ENCODE measurements around the gene FIS1. TPM values are rescaled to one million over a fixed set of nuclear protein-coding genes. Genes with fewer than 3 reads are reported as not detected.

Gene FIS1
- polyA plus RNA-seq, 1 of the 3 experiments (the other 2 are of a cell fraction) = 1,313 TPM

GRCh38 chr7:101273206-101273605, 28.3 kb upstream of the FIS1 start:
- H3K27me3 ChIP-seq (ENCODE audit: insufficient read depth) = peaks cover 23% of the 10 kb centered on the region
- 47% methylated on average over 4 of the region's 4 CpGs for WGBS (ENCODE audit: low lambda C conversion rate)
- CTCF ChIA-PET = interaction anchor here (0.8 to 3.6 kb wide), 4 partner anchors 9 to 167 kb away, joined by 3 to 21 read pairs (median 7); no protein-coding TSS in a partner anchor
- H3K27ac ChIP-seq (ENCODE audit: low read depth in 2 of 2, low read length in 1 of 2) = no peak overlapping the region
- H4K20me1 ChIP-seq (ENCODE audit: insufficient read depth) = no peaks in the 10 kb centered on the region
- no peaks in the 10 kb centered on the region for H3K79me2 ChIP-seq (ENCODE audit: insufficient read depth)
- H3K4me3 ChIP-seq (ENCODE audit: low read depth in 2 of 2, low read length in 1 of 2) = no peak overlapping the region
- no peak overlapping the region for H3K9ac ChIP-seq
- H3K36me3 ChIP-seq (replicated peaks in 1 of 2; ENCODE audit: control insufficient read depth in 1 of 2, insufficient read depth in 2 of 2, low read length in 1 of 2) = no peaks in the 10 kb centered on the region
- POLR2A ChIA-PET = no interaction called here
- no peak overlapping the region; the same call in 1 of the 2 replicates for H2AFZ ChIP-seq (ENCODE audit: low read depth)
- no peaks in the 10 kb centered on the region for H3K9me3 ChIP-seq
- no peaks in the 10 kb centered on the region for H3K4me1 ChIP-seq (ENCODE audit: control insufficient read depth in 1 of 2, insufficient read depth in 2 of 2, low read depth in 1 of 2, low read length in 1 of 2)
- no peaks in the 10 kb centered on the region for H3K9me2 ChIP-seq
- no peak for TF ChIP-seq EP300 (IDR thresholded peaks at IDR 0.05; ENCODE audit: borderline replicate concordance in 1 of 2, low read depth in 1 of 2, low read length in 1 of 2)
- H3F3A ChIP-seq (replicated peaks; ENCODE audit: insufficient read depth) = no peaks in the 10 kb centered on the region
- no peak for DNase-seq
- H3K4me2 ChIP-seq = no peak overlapping the region

GRCh38 chr7:101271021-101271420, 26.1 kb upstream of the FIS1 start:
- no peak for TF ChIP-seq TEAD4 (IDR thresholded peaks at IDR 0.05; ENCODE audit: borderline replicate concordance, insufficient read depth)
- no peak for TF ChIP-seq MEF2A (IDR thresholded peaks at IDR 0.05; ENCODE audit: borderline replicate concordance, low read depth)
- TF ChIP-seq CHD2 (IDR thresholded peaks at IDR 0.05; ENCODE audit: low read length, partially characterized antibody) = no peak
- WGBS (ENCODE audit: low lambda C conversion rate) = 86% methylated on average over 5 of the region's 5 CpGs
- CTCF ChIA-PET = interaction anchor here (0.8 to 3.5 kb wide), 3 partner anchors 12 to 27 kb away, joined by 3 to 13 read pairs (median 3); no protein-coding TSS in a partner anchor

GRCh38 chr7:101269664-101270063, 24.8 kb upstream of the FIS1 start:
- ChIA-PET CTCF (interaction anchor here (1.6 to 3.5 kb wide), 3 partner anchors 15 to 35 kb away, joined by 3 to 13 read pairs (median 4); no protein-coding TSS in a partner anchor), POLR2A (no interaction called here)
- Histone ChIP-seq H3K9me3 (no peaks in the 10 kb centered on the region), H3K27ac (ENCODE audit: low read depth in 2 of 2, low read length in 1 of 2) (no peak overlapping the region), H3K4me2 (no peak overlapping the region), H3K9ac (no peak overlapping the region), H2AFZ (ENCODE audit: low read depth) (no peak overlapping the region), H3K36me3 (replicated peaks in 1 of 2; ENCODE audit: control insufficient read depth in 1 of 2, insufficient read depth in 2 of 2, low read length in 1 of 2) (no peaks in the 10 kb centered on the region), H4K20me1 (ENCODE audit: insufficient read depth) (no peaks in the 10 kb centered on the region), H3K27me3 (ENCODE audit: insufficient read depth) (no peaks in the 10 kb centered on the region; the same call in 1 of the 2 replicates), H3K4me3 (ENCODE audit: low read depth in 2 of 2, low read length in 1 of 2) (no peak overlapping the region), H3K4me1 (ENCODE audit: control insufficient read depth in 1 of 2, insufficient read depth in 2 of 2, low read depth in 1 of 2, low read length in 1 of 2) (no peaks in the 10 kb centered on the region), H3K9me2 (no peaks in the 10 kb centered on the region), H3F3A (replicated peaks; ENCODE audit: insufficient read depth) (no peaks in the 10 kb centered on the region), H3K79me2 (ENCODE audit: insufficient read depth) (no peaks in the 10 kb centered on the region)
- no peak for TF ChIP-seq EP300 (IDR thresholded peaks at IDR 0.05; ENCODE audit: borderline replicate concordance in 1 of 2, low read depth in 1 of 2, low read length in 1 of 2)
- TF ChIP-seq, protein P1, sequence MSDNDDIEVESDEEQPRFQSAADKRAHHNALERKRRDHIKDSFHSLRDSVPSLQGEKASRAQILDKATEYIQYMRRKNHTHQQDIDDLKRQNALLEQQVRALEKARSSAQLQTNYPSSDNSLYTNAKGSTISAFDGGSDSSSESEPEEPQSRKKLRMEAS (IDR thresholded peaks at IDR 0.05; ENCODE audit: low read depth) = no peak
- no peak for TF ChIP-seq GATA2 (CRISPR knock-in tag; IDR thresholded peaks at IDR 0.05)
- no peak for TF ChIP-seq NRF1 (IDR thresholded peaks at IDR 0.05; ENCODE audit: low read depth, low read length)
- WGBS (ENCODE audit: low lambda C conversion rate) = 79% methylated on average over 21 of the region's 21 CpGs
- no peak for DNase-seq

More at GRCh38 chr7:101271021-101271420, 26.1 kb upstream of the FIS1 start:
- no peak overlapping the region for H3K4me2 ChIP-seq
- no peaks in the 10 kb centered on the region for H3F3A ChIP-seq (replicated peaks; ENCODE audit: insufficient read depth)
- POLR2A ChIA-PET = no interaction called here
- H3K4me1 ChIP-seq (ENCODE audit: control insufficient read depth in 1 of 2, insufficient read depth in 2 of 2, low read depth in 1 of 2, low read length in 1 of 2) = no peaks in the 10 kb centered on the region
- no peak overlapping the region for H3K9ac ChIP-seq
- H3K9me3 ChIP-seq = no peaks in the 10 kb centered on the region
- no peaks in the 10 kb centered on the region for H3K36me3 ChIP-seq (replicated peaks in 1 of 2; ENCODE audit: control insufficient read depth in 1 of 2, insufficient read depth in 2 of 2, low read length in 1 of 2)
- no peaks in the 10 kb centered on the region for H4K20me1 ChIP-seq (ENCODE audit: insufficient read depth)
- no peak overlapping the region for H2AFZ ChIP-seq (ENCODE audit: low read depth)
- no peak overlapping the region for H3K4me3 ChIP-seq (ENCODE audit: low read depth in 2 of 2, low read length in 1 of 2)
- no peak overlapping the region for H3K27ac ChIP-seq (ENCODE audit: low read depth in 2 of 2, low read length in 1 of 2)
- H3K79me2 ChIP-seq (ENCODE audit: insufficient read depth) = no peaks in the 10 kb centered on the region
- H3K27me3 ChIP-seq (ENCODE audit: insufficient read depth) = peaks cover 8% of the 10 kb centered on the region
- no peak for DNase-seq
- H3K9me2 ChIP-seq = no peaks in the 10 kb centered on the region

All from SK-N-SH (cell line).